GM21526 (cell line): ENCODE results near the gene IQSEC1.

Experiments
- ATAC-seq: cut with Tn5 transposase; IDR thresholded peaks from one replicate; pipeline ENCODE4 v1.9.1; 2021; ENCODE audit warnings: moderate library complexity; ENCODE audit not compliant: unreplicated experiment, low FRiP score

Gene IQSEC1

GRCh38 chr3:13018561-13019242 lies 54.5 kb downstream of the IQSEC1 start:
- ATAC-seq, result no peak

GRCh38 chr3:13018043-13018451 lies 55.2 kb downstream of the IQSEC1 start:
- ATAC-seq, result no peak

- no peak for ATAC-seq
Measured at GRCh38 chr3:13017361-13018042, 55.7 kb downstream of the IQSEC1 start.

GRCh38 chr3:13016721-13017255 lies 56.4 kb downstream of the IQSEC1 start:
- no peak for ATAC-seq

GRCh38 chr3:13016083-13016720 lies 57.0 kb downstream of the IQSEC1 start:
- ATAC-seq, result peak; percentile 33

- ATAC-seq, result no peak
Measured at GRCh38 chr3:13015286-13016082, 57.7 kb downstream of the IQSEC1 start.

GRCh38 chr3:13014755-13015285 lies 58.4 kb downstream of the IQSEC1 start:
- ATAC-seq, result no peak

GRCh38 chr3:13013994-13014754 lies 59.1 kb downstream of the IQSEC1 start:
- ATAC-seq, result no peak

GRCh38 chr3:13013566-13013965 lies 59.7 kb downstream of the IQSEC1 start:
- no peak for ATAC-seq

- ATAC-seq, result no peak
Measured at GRCh38 chr3:13013151-13013561, 60.1 kb downstream of the IQSEC1 start.

- peak; percentile 36 for ATAC-seq
Measured at GRCh38 chr3:13012221-13012691, 61.0 kb downstream of the IQSEC1 start.

GRCh38 chr3:13011573-13012220 lies 61.5 kb downstream of the IQSEC1 start:
- peak; percentile 40 for ATAC-seq

- no peak for ATAC-seq
Measured at GRCh38 chr3:13010780-13011572, 62.3 kb downstream of the IQSEC1 start.

- ATAC-seq, result no peak
Measured at GRCh38 chr3:13009946-13010315, 63.3 kb downstream of the IQSEC1 start.

GRCh38 chr3:13009132-13009945 lies 63.9 kb downstream of the IQSEC1 start:
- ATAC-seq, result no peak

- no peak for ATAC-seq
Measured at GRCh38 chr3:13008155-13008995, 64.9 kb downstream of the IQSEC1 start.
